ENCODE results near the gene MLXIPL.
"Not testable (repeated sequence)": the region's sequence is repeated elsewhere in the genome, so short reads cannot be mapped to it uniquely, and the experiment has no call there.

Gene MLXIPL

GRCh38 chr7:73611017-73611555, 13.2 kb downstream of the MLXIPL start:
- no peak for DNase-seq

GRCh38 chr7:73610105-73610504, 14.2 kb downstream of the MLXIPL start:
- no peak for DNase-seq

GRCh38 chr7:73607692-73607983, 16.7 kb downstream of the MLXIPL start:
- DNase-seq, result not testable (repeated sequence)

- DNase-seq, result peak; percentile 75
Measured at GRCh38 chr7:73606801-73607691, 17.3 kb downstream of the MLXIPL start.

- no peak for DNase-seq
Measured at GRCh38 chr7:73605601-73606220, 18.6 kb downstream of the MLXIPL start.

- DNase-seq, result no peak
Measured at GRCh38 chr7:73602721-73603651, 21.3 kb downstream of the MLXIPL start.

GRCh38 chr7:73599916-73600315, 24.4 kb downstream of the MLXIPL start:
- no peak for DNase-seq

GRCh38 chr7:73599151-73599882, 25.0 kb downstream of the MLXIPL start:
- DNase-seq, result no peak

GRCh38 chr7:73597978-73598782, 26.1 kb downstream of the MLXIPL start:
- DNase-seq, result no peak

- DNase-seq, result no peak
Measured at GRCh38 chr7:73596191-73597065, 27.9 kb downstream of the MLXIPL start.

- no peak for DNase-seq
Measured at GRCh38 chr7:73595358-73595757, 29.0 kb downstream of the MLXIPL start.

- no peak for DNase-seq
Measured at GRCh38 chr7:73593207-73594045, 30.9 kb downstream of the MLXIPL start.

GRCh38 chr7:73586911-73587310, 37.4 kb downstream of the MLXIPL start:
- DNase-seq, result no peak

GRCh38 chr7:73585196-73585595, 39.1 kb downstream of the MLXIPL start:
- DNase-seq, result no peak

GRCh38 chr7:73582664-73583202, 41.6 kb downstream of the MLXIPL start:
- DNase-seq, result no peak

- not testable (repeated sequence) for DNase-seq
Measured at GRCh38 chr7:73581006-73581405, 43.3 kb downstream of the MLXIPL start.

GRCh38 chr7:73578342-73579128, 45.8 kb downstream of the MLXIPL start, which contains the start of gene TBL2:
TSS of gene TBL2 (minus strand) at chr7:73578579. CDS start at chr7:73578549, 30 bp downstream.
- DNase-seq, result peak; percentile 99

All from activated T-cell treated with anti-CD3 and anti-CD28 coated beads, Interleukin-2, amount 50 U/mL, for 1 hour (primary cell).